H1 (cell line): ENCODE results near the gene DIP2C. TPM values are rescaled to one million over a fixed set of nuclear protein-coding genes. Genes with fewer than 3 reads are reported as not detected.

ENCODE experiments used
- CHD7 ChIP-seq: fragments of 300-600 bp; sonication (generic); IDR thresholded peaks from 2 replicates; pipeline ENCODE4 v1.7.1; 2012; ENCODE audit warnings: low read length, moderate library complexity, mild to moderate bottlenecking, inconsistent platforms; ENCODE audit not compliant: insufficient replicate concordance
- EZH2 ChIP-seq: fragments of 200-600 bp; sonication (generic); IDR thresholded peaks from 2 replicates; pipeline ENCODE4 v1.7.1; 2012; ENCODE audit warnings: low read depth, mild to moderate bottlenecking, moderate library complexity, low read length, inconsistent platforms; ENCODE audit not compliant: severe bottlenecking
- SIRT6 ChIP-seq: IDR thresholded peaks from one replicate; pipeline ENCODE4 v1.7.1; 2012; ENCODE audit warnings: low read length, inconsistent platforms
- SP2 ChIP-seq: IDR thresholded peaks from 2 replicates; pipeline ENCODE4 v1.6.1; 2012; ENCODE audit warnings: mild to moderate bottlenecking, low read length, inconsistent platforms
- SP4 ChIP-seq: IDR thresholded peaks from 2 replicates; pipeline ENCODE4 v1.6.1; 2012; ENCODE audit warnings: low read length, inconsistent platforms
- polyA plus RNA-seq, 7 experiments: library from polyadenylated mRNA; depleted of rRNA in 3 of 7; stranded (reverse) in 5 of 7; unstranded in 2 of 7; fragments of >200 nt in 5 of 7; fragments of 200-250 nt in 2 of 7; gene quantifications; 1 replicate in 5 of 7; 2 replicates in 1 of 7; 4 replicates in 1 of 7; pipeline versions ENCODE4 v1.2.1 to v1.2.3, GENCODE V29; 2011 to 2013; ENCODE audit warnings: missing spikeins in 2 of 7, mixed read lengths in 2 of 7
- total RNA-seq: library from RNA; stranded (reverse); fragmentation: NEBNext Ultra II Directional; extraction: Animal tissue kit (Norgen Biotek cat#: 25700); gene quantifications from 2 replicates; pipeline ENCODE4 v1.2.1, GENCODE V29; 2021

DIP2C gene
- total and polyA plus RNA-seq, 2 of the 8 experiments (the other 6 are each of a cell fraction or from before 2014, with no cell fraction given) = 3.8 to 9.3 TPM

- no peak for TF ChIP-seq CHD7
- TF ChIP-seq SP4 = no peak
- TF ChIP-seq EZH2 = no peak
- TF ChIP-seq SP2 = no peak
- no peak for TF ChIP-seq SIRT6
Measured at GRCh38 chr10:227014-227413, 462.5 kb downstream of the DIP2C start (continued).
